HL-60/S4 (cell line): ENCODE results near the gene PDE4D.

Source experiments
- in situ Hi-C: fragments of 300-500 bp; cut with MboI; formaldehyde crosslinking; loops from 2 replicates; pipeline ENCODE4 v1.14.3; 2022; ENCODE audit warnings: low sequenced_read_pairs

PDE4D gene

DNA sequence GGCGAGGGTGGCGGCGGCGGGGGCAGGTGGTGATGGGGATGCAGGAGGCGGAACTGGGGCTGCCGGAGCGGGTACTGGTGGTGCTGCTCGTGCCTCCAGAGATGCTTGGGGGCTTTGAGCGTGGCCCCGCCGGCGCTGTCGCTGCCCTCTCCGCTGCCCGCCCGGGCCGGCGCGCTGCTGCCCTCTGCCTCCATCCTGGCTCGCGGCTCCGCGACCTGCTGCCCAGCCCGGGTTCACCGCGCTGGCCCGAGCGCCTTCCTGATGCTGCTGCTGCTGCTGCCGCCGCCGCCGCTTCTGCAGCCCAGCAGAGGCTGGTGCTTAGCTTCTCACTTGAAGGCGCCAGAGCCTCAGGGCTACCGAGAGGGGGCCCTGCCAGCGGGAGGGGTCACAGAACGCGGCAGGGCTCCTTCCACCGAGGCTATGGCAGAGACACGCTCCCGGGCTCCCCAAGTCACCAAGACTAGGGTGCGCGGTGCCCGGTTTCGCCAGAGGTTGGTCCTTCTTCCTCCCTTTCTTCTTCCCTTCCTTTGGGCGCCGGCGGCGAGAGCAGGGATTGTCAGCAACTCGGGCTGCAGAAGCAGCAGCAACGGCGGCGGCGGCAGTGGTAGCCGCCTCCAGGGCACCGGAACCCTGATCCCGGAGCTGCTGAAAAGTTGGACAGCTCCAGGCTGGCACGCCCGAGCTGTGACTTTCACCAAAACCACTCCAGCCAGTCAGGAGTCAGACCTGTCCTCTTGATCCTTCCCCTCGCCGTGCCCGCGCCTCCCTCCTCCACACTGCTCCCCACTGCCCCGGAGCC is at the start of gene PDE4D:
PDE4D (minus strand) TSS at position 298 of the 799 bp plus-strand sequence.
- in situ Hi-C loops = no loop called here

DNA sequence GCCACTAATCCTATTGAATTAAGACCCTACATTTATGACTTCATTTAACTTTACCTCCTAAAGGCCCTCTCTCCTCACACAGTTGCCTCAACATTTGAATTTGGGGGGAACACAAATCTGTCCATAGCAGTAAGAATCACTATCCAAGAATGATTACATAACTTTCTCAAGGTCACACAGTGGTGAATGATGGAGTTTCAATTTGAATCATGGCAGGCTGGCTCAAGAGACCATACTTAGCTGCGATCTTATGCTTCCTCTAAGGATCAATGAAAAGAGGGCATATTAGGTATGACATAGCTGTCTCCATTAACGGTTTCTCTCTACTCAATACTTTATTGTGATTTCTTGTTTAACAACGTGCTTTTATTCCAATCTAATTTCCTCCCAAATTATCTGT is 44.1 kb upstream of the PDE4D start:
- in situ Hi-C loops = no loop called here

DNA sequence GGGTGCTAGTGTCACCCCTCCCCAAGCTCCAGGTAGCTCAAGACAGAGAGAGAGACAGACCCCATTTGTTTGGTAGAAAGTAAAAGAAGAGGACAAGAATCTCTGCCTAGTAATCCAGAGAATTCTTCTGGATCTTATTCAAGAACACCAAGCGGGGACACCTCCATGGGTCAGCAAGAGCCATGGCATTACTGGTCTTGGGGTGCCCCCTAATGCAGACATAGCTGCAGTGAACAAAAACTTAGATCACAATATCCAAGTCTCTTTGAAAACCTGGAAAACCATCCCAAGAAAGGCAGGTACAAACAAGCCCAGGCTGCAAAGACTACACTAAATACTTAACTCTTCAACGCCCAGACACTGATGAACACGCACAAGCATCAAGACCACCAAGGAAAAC is 29.9 kb upstream of the PDE4D start:
- in situ Hi-C loops = no loop called here

DNA sequence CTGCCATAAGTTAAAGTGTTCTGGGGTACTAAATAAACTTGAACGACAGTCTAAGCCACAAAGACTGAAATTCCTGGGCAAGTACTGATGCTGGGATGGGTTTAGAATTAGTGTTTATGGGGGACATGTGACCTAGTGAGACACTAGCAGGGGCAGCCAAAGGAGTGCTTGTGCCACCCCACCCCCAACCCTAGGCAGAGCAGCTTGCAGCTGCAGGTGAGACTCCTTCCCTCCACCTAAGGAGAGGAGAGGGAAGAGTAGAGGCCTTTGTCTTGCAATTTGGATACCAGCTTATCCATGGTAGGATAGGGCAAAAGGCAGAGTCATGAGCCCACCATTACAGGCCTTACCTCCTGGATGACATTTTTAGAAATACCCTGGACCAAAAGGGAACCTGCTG is 28.7 kb upstream of the PDE4D start:
- in situ Hi-C loops = no loop called here

DNA sequence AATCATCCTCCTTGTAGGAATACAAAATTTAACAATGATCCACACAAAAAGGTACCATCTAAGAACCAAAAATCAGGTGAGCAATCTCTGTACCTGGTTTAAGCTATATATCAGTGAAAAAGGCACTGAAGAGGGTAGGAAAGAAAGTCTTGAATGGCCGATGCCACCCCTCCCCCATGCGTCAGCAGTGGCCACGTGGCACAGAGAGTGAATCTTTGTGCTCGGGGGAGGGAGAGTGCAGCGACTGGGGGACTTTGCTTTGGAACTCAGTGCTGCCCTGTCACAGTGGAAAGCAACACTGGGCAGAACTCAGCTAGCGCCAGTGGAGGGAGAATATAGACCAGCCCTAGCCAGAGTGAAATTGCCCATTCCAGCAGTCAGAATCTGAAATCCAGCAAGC is 28.3 kb upstream of the PDE4D start:
- in situ Hi-C loops = no loop called here

DNA sequence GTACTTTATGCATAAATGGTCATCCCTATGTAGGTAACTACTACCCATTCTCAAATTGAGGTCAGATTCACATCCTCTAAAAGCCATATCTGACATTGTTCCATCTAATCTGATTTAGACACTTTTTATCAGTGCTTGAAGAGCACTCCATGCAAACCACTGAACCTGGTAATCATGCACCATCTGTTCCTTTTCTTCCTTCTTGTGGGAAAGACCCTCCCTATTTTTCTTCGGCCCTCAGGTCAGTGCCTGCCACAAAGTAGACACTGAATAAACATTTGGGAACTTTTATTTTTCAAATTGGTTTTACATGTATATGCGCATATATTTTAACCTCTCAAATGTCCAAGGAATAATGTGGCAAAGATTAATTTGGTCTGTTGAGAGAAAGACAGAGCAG is 26.0 kb upstream of the PDE4D start:
- in situ Hi-C loops = no loop called here

DNA sequence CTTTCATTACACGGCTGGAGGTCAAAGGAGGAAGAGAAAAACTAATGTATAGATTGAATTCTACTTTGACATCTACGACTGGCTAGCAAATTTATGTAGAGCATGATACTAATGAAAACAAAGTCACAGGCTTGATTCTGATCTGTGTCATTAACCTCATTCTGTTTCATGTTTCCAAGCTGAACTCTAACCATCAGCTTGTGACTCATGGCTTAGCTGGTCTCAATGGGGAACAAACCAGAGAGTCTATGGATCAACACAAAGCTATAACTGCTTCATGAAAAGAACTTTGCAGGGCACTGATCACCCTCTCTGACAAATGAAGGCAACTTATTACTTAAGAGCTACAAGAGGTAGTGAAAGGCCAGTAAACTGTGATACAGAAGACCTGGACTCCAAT is 23.6 kb upstream of the PDE4D start:
- in situ Hi-C loops = no loop called here

- in situ Hi-C loops = no loop called here
Observed at GRCh38 chr5:59905188-59905587, 11.7 kb upstream of the PDE4D start.

- in situ Hi-C loops = no loop called here
Observed at GRCh38 chr5:59897075-59897474, 3.5 kb upstream of the PDE4D start.

DNA sequence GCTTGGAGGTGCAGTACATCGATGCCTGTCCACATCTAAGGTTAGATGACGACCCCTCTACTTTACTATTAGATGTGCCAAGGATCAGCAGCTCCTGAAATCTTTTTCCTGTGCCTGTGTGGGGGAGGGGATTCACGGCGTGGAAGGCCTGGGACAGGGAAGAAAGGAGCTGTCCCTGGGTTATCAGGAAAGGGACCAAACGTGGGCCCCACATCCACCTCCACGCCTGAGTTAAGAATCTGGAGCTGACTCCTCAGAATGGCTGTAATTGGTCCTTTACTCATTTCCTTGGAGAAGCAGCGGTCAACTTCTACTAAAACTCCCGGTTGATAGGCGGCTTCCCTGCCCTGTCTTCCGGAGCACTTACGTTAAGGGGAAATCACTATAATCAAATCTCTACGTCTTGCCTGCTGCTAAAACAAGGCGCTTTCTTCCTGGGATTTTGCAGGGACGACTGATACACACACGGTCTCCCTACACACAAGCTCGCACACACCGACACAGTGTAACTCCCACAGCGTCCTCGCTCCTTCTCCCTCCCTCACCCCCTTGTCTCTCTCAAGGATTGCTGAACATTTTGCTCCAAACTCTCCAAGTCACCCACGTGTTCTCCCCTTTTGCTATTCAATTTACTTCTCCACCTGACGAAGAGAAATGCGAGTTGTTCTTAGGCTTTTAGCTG is 1.4 kb downstream of the PDE4D start:
- in situ Hi-C loops = no loop called here

- in situ Hi-C loops = no loop called here
Observed at GRCh38 chr5:59887274-59887673, 6.3 kb downstream of the PDE4D start.

- in situ Hi-C loops = no loop called here
Observed at GRCh38 chr5:59874675-59875074, 18.9 kb downstream of the PDE4D start.

GRCh38 chr5:59873113-59873512 is 20.4 kb downstream of the PDE4D start:
- in situ Hi-C loops = no loop called here

DNA sequence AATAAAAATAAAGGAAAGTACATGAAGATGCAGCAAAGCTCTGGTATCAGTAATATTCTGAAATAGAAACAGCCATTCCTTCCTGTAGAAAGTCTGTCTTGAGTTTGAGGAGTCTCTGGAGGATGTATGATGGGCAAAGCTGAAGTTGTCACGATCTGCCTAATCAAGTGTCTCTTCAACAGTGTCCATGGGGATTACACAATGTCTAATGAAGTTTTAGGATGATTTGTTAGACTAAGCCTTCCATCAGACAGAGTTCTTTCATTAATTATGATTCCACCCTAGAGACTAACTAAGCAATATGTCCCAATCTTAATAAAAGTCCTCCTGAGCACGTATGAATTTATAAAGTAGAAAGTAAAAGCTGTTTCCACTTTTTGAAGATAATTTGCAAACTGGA is 26.9 kb downstream of the PDE4D start:
- in situ Hi-C loops = no loop called here

DNA sequence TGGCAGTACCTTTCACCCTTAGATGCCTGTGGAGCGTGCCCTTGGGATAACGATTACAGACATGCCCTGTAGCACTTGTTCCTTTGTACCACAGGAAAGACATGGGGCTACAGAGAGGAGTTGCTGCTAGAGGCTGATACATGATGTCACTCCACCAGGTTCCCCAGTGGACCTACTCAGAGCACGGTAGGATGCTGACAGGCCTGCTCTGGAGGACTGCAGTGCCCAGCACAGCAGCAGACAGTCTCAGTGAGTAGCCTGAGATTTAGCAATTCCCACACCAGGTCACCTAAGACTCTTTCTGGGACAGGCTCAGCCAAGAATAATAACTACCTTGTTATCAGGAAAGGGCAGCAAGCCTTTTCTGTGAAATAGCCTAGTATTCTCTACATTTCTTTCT is 28.8 kb downstream of the PDE4D start:
- in situ Hi-C loops = no loop called here

DNA sequence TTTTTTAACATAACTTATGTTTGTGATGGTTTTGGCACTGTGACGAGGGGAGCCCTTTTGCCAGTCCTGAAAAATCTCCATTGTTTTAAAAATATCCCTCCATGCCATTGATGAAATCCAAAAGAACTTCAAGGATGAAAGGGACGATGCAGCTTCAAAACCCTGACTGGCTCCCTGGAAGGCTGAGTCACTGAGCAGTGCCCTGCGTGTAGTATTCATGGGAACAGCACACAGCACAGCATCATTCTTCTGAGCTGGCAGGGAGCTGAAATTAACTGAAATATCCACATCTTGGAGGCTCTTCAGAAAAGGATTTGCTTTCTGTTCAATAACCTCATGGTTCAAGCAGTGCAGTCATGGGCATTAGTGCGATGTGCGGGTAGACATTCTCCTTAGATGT is 29.7 kb downstream of the PDE4D start:
- in situ Hi-C loops = no loop called here

DNA sequence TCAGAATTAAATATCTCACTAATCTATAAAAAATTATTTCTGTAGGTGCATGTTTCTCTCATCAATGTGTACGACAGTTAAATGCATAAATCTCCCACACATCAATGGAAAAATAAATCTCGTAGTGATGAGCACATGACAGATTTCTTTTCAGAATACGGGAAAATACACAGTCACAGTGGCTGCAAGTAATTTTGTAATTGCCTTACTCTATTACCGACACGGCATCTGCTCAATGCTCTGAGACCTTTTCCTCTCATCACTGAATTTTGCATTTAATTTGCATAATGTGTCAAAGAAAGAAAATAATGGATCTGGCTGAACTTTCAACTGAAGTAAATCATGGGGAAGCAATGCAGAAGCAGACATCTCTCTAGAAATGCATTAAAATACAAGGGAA is 37.2 kb downstream of the PDE4D start:
- in situ Hi-C loops = no loop called here

- in situ Hi-C loops = no loop called here
Observed at GRCh38 chr5:59850766-59851165, 42.8 kb downstream of the PDE4D start.

GRCh38 chr5:59847586-59847985 is 45.9 kb downstream of the PDE4D start:
- in situ Hi-C loops = no loop called here

DNA sequence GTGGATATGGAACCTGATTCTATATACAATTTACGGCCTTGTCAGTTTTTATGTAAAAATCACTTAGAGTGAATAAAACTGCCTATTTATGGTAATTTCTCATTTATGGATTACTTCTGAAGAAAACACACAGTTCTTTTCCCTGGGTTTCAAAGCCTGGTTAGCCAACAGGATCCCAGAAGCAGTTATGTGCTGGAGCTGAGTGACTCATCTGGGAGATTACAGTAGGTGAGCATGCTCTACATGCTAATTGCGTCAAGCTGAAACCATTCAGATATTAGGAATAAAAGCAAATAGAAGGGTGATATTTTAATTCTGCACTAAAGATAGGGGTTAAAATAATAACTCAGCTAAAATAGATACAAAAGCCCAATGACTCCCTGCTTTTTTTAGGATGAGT is 47.8 kb downstream of the PDE4D start:
- in situ Hi-C loops = no loop called here

GRCh38 chr5:59843511-59844213 is 49.9 kb downstream of the PDE4D start:
- in situ Hi-C loops = no loop called here

DNA sequence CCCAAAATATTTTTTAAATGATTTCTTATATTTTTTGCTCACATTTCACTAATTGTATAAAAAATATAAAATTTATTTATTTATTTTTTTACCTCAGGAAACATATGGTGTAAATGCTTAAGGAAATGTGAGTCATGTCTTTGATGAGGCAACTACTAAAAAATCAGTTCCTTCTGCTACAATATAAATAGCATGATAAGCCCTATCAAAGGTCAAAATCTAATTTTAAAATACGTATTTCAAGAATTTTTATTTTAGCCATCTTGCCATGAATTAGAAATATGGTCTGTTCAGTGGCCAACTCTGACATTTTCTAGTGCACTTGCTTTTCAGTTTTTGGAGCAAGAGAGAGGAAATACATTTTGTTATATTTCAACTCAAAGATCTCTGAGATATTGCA is 50.5 kb downstream of the PDE4D start:
- in situ Hi-C loops = no loop called here
